Inferior parietal cortex (tissue), 1 donor: ENCODE results near the gene MREG.
"Not testable (repeated sequence)": the region's sequence is repeated elsewhere in the genome, so short reads cannot be mapped to it uniquely, and the experiment has no call there.

ENCODE experiments used
- DNase-seq: peaks from one replicate; pipeline ENCODE4 v3.0.0-alpha.2; 2016; ENCODE audit errors: extremely low spot score

The MREG gene

GRCh38 chr2:216021768-216022565, 8.6 kb upstream of the MREG start:
- no peak for DNase-seq

- DNase-seq = no peak
Observed at GRCh38 chr2:216018709-216019108, 5.4 kb upstream of the MREG start.

DNA sequence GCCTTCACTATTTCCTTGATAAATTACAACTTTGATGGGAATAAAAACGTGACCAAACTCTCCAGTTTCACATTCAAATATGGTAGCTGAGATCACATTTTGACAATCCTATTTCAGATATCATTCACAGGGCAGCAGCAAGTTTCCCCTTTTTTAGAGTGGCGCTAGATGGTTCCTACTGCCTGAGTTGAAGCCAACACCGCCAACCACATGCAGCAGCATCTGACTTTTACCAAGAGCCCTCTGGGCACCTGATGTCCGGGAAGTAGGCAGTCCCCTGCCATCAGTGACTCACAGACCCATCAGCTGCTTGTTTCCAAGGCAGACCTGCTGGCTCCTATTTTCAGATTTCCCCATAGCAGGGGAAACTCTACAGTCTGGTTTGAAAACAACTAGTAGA, 4.0 kb upstream of the MREG start:
- DNase-seq = no peak

DNA sequence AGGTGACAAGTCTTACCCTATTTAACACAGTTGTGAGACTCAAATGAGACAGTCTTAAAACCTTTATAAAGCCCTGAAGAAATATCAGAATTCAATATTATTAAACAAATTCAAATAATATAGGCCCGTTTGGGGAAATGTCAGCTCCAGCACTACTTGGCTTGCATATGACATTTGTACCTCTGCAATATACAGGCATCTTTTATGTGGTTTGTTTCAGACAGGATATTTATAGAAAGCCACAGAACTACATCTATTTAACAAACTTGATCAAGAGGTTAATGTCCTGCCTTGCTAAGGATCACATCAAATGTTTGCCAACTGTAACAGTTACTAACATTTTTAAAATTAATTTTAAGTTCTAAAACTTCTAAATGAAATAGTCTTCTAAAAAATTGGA, 3.2 kb upstream of the MREG start:
- DNase-seq = no peak

DNA sequence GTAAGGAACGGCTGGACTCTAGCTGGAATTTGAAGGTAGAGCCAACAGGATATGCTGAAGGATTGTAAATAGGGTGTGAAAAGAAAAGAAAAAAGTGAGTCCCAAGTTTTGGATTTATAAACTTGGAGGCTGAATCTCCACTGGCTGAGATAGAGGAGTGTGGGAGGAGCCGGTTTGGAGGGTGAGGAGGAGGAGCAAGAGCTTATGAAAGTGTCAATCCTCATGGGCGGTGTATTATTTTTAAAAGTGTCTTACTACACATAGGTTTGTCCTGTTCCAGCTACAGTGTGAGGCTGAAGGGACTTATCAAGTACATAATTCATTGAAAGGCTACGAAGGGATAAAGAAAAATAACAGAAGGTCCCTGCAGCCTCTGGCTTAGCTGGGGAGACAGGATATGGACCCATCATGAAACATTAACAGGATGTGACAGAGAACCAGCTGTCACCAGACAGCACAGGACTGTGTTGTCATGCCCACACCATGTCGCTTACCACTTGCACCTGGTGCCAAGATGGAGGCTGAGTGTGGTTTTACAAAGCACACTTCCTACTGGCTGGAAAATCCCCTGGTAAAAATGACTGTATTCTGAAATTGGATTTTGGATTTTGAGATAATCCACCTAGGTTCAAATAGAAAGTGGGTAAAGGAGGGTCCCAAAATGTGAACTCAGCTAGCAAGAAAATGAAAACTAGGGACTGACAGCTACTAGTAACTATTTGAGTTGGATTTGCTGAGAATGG, 2.5 kb upstream of the MREG start:
- no peak for DNase-seq

GRCh38 chr2:216014986-216015385, 1.6 kb upstream of the MREG start:
- no peak for DNase-seq

DNA sequence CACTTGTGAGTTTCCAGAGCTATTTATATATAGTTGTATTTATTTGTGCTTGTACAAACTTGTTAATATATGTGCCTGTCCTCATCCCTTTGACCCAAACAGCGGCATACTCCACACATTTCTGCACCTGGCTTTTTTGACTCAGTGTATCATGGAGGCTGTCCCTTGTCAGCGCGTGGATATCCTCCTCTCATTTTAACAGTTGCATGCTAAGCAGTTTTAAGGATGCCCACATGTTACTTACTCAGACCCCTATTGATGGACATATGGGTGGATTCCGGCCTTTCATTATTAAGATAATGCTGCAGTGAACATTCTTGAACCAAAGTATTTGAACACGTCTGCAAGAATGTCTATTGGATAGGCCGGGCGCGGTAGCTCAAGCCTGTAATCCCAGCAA, 655 bp upstream of the MREG start:
- DNase-seq = no peak

- DNase-seq = no peak
Observed at GRCh38 chr2:216012830-216013079, 596 bp downstream of the MREG start.

GRCh38 chr2:216012133-216012829, 1.1 kb downstream of the MREG start:
- DNase-seq = no peak

GRCh38 chr2:216009215-216009614, 4.1 kb downstream of the MREG start:
- DNase-seq = not testable (repeated sequence)

DNA sequence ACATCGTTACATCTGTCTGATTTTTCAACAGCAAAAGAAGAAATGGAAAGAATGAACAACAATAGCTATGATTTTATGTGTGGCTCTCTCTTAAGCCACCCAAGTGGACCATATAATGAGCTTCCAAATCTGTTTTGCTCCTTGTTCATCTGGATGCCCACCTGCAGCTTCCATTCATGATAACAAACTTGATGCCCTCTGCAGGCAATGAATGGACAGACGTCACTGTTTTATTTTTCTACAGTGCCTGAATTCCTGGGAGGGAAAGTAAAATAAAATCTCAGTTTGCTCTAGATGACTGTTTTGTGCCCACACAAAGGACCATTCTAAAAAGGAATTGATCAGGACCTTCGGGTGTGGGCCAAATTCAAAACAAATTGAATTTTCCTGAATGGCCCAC, 5.0 kb downstream of the MREG start:
- no peak for DNase-seq

- DNase-seq = peak; percentile 53
Observed at GRCh38 chr2:216006164-216006663, 7.1 kb downstream of the MREG start.

- DNase-seq = no peak
Observed at GRCh38 chr2:216004697-216005283, 8.6 kb downstream of the MREG start.

DNA sequence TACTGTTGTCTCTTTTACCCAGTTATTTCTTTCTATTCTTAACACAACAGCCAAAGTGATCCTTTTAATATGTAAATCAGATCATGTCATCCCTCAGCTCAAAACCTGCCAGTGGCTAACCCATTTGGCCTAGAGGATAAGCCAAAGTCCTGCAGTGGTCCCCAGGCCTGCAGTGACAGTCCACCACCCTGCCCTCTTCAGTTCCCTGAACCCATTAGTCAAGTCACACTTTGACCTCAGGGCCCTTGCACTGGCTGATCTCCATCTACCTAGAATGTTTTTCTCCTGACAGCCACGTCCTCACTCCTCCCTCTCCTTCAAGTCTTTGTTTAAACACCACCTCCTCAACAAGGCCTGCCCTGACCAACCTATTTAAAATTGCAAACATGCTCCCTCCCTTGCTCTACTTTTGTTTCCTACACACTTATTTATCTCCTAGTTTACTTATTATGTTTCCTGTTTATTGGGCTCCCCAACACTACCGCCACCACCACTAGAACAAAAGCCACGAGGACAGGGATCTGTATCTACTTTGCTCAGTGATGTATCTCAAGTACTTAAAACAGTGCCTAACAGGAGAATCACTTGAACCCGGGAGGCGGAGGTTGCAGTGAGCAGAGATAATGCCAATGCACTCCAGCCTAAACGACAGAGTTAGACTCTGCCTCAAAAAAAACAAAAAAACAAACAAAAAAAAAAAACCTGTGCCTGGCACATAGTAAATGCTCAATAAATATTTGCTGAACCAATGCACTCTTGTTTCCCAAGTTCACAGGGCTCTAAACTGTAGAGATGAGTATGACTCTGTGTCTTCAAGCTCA, 9.3 kb downstream of the MREG start:
- no peak for DNase-seq

- DNase-seq = no peak
Observed at GRCh38 chr2:216002693-216003092, 10.7 kb downstream of the MREG start.

DNA sequence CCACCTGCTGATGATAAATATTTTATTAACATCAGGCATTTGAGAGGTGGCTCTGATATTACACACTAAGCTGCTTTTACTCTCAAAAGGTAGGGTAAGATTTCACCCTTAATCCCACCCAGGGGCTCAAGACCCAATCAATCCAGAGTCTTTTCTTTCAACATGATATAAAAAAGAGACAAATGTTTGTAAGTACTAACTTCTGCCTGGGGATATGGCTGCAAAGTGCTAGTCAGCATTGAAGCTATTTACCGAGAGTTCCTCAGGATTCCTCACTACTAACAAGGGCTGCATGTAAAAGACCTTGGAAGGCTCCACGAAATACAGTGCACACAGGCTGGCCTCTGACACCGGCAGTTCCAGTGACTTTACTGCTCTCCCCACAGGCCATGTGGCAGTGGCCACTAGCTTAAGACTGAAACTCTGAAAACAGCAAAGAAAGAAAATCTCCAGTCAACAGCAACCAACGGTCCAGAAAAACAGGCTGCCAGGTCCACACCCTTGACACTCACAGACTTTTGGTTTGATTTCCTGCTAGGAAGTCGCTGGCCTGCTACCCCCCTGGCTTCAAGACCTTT, 11.2 kb downstream of the MREG start:
- DNase-seq = no peak

GRCh38 chr2:216001216-216002100, 11.9 kb downstream of the MREG start:
- DNase-seq = no peak

- peak; percentile 57 for DNase-seq
Observed at GRCh38 chr2:215998636-215999035, 14.7 kb downstream of the MREG start.

- no peak for DNase-seq
Observed at GRCh38 chr2:215997219-215997618, 16.1 kb downstream of the MREG start.

- DNase-seq = no peak
Observed at GRCh38 chr2:215994911-215995310, 18.4 kb downstream of the MREG start.
